Upper lobe of left lung (tissue), 6 donors: Measurements from ENCODE around the gene BICDL2. TPM values are rescaled to one million over a fixed set of nuclear protein-coding genes. Genes with fewer than 3 reads are reported as not detected.

Experiments used
- ATAC-seq, 2 donors: fragments of 200-7000 bp; cut with Tn5 transposase; one replicate each; pipeline ENCODE4 v1.9.1; 2022; ENCODE audit warnings: mild to moderate bottlenecking in 2 of 2, moderate library complexity in 2 of 2; ENCODE audit not compliant: low FRiP score in 2 of 2
- DNase-seq, 2 donors: peaks; one replicate each; pipeline ENCODE4 v3.0.0-alpha.2; 2019 to 2020
- H3K27ac ChIP-seq, 4 donors: fragments of 200-600 bp; sonication (generic); one replicate each; pipeline ENCODE4 v1.5.1; 2016 to 2019
- H3K27me3 ChIP-seq, 4 donors: fragments of 200-600 bp; sonication (generic); one replicate each; pipeline ENCODE4 v1.5.1; 2017 to 2019
- H3K36me3 ChIP-seq, 4 donors: fragments of 200-600 bp; sonication (generic); one replicate each; pipeline ENCODE4 v1.5.1; 2016 to 2019
- H3K4me1 ChIP-seq, 4 donors: fragments of 200-600 bp; sonication (generic); one replicate each; pipeline ENCODE4 v1.5.1; 2018 to 2019
- H3K4me3 ChIP-seq, 4 donors: fragments of 200-600 bp; sonication (generic); one replicate each; pipeline ENCODE4 v1.5.1; 2017 to 2019; ENCODE audit warnings: mild to moderate bottlenecking in 2 of 4, moderate library complexity in 1 of 4
- H3K9me3 ChIP-seq, 4 donors: fragments of 200-600 bp; sonication (generic); one replicate each; pipeline ENCODE4 v1.5.1; 2018 to 2019
- CTCF ChIP-seq, 6 experiments: fragments of 450-650 bp in 4 of 6; fragments of 200-600 bp in 2 of 6; sonication (generic) in 2 of 6; IDR thresholded peaks; one replicate each; pipeline ENCODE4 v1.5.1; 2016 to 2019; ENCODE audit warnings: antibody characterized with exemption in 6 of 6
- EP300 ChIP-seq, 4 donors: sonication (generic); formaldehyde crosslinking; IDR thresholded peaks; one replicate each; pipeline ENCODE4 v1.5.1; 2017; ENCODE audit warnings: antibody characterized with exemption in 4 of 4, control low read depth in 2 of 4
- POLR2A ChIP-seq, 4 donors: fragments of 450-650 bp; IDR thresholded peaks; one replicate each; pipeline ENCODE4 v1.5.1; 2016 to 2017; ENCODE audit warnings: antibody characterized with exemption in 4 of 4, mild to moderate bottlenecking in 2 of 4
- POLR2AphosphoS5 ChIP-seq, 2 donors: sonication (generic); formaldehyde crosslinking; IDR thresholded peaks; one replicate each; pipeline ENCODE4 v1.5.1; 2017; ENCODE audit warnings: antibody characterized with exemption in 2 of 2
- WGBS, 2 donors: methylation state at CpG; one replicate each; pipeline ENCODE4 v1.1.5; 2017 to 2018; 5-methylcytosine and 5-hydroxymethylcytosine counted together
- total RNA-seq, 6 donors: library from RNA; depleted of rRNA in 4 of 6; stranded (reverse); fragments of >200 nt in 4 of 6; gene quantifications; one replicate each; pipeline versions ENCODE4 v1.1.0 to v1.2.1, GENCODE V29; 2016 to 2021
- donor health status: DM: no; HTN: no; CAD: no; lungs with moderate emphysema.
- donor health status: DM: no; HTN: yes; CAD: no; lungs with severe emphysema.

The BICDL2 gene
- total RNA-seq, 6 donors from 2014 or later: 18.5 to 98.5 (median 35.0) TPM

- 0 to 1% methylated on average over 10 to 51 of the region's 69 CpGs for WGBS, 2 donors
- peak in 2 of 6 experiments; percentile 19 to 20 for TF ChIP-seq CTCF (IDR thresholded peaks at IDR 0.05)
- peak in 1 of 4 donors; percentile 42 for TF ChIP-seq EP300 (IDR thresholded peaks at IDR 0.05)
- TF ChIP-seq POLR2A (IDR thresholded peaks at IDR 0.05): peak in 2 of 4 donors; percentile 62 to 85
- peak; percentile 91 to 92 for TF ChIP-seq POLR2AphosphoS5 (IDR thresholded peaks at IDR 0.05)
Observed at GRCh38 chr16:3023669-3024478, 12.9 kb downstream of the BICDL2 start, which contains the start of the genes HCFC1R1 and THOC6. TSS of gene HCFC1R1 (minus strand) at chr16:3023942. CDS start at chr16:3023941, 1 bp downstream. TSS of gene THOC6 (plus strand) at chr16:3024035. CDS start at chr16:3024327, 292 bp downstream.

GRCh38 chr16:3023415-3023668 lies 13.4 kb downstream of the BICDL2 start:
- H3K4me1 ChIP-seq: peaks cover 43 to 74% (median 52%) of the 10 kb centered on the region in 4 donors
- H3K36me3 ChIP-seq: peaks cover 3 to 23% (median 20%) of the 10 kb centered on the region in 4 donors
- no peaks in the 10 kb centered on the region for H3K9me3 ChIP-seq
- WGBS, 2 donors: 34 to 80% methylated on average over 2 to 6 of the region's 6 CpGs
- TF ChIP-seq POLR2A (IDR thresholded peaks at IDR 0.05) (no peak), POLR2AphosphoS5 (IDR thresholded peaks at IDR 0.05) (no peak), CTCF (IDR thresholded peaks at IDR 0.05) (no peak), EP300 (IDR thresholded peaks at IDR 0.05) (no peak)
- H3K27ac ChIP-seq: peak overlapping the region; percentile 94 to 97 (median 97)
- no peaks in the 10 kb centered on the region for H3K27me3 ChIP-seq
- H3K4me3 ChIP-seq: peak overlapping the region; percentile 57 to 91 (median 69)
- DNase-seq: no peak
- peak in 1 of 2 donors; percentile 0 for ATAC-seq

More at GRCh38 chr16:3023669-3024478, 12.9 kb downstream of the BICDL2 start, which contains the start of the genes HCFC1R1 and THOC6:
- H3K36me3 ChIP-seq: peaks cover 3 to 23% (median 20%) of the 10 kb centered on the region in 4 donors
- H3K4me1 ChIP-seq: peaks cover 40 to 75% (median 57%) of the 10 kb centered on the region in 4 donors
- H3K27ac ChIP-seq: peak within 1 kb of the TSS; percentile 94 to 97 (median 97)
- DNase-seq: peak; percentile 97 to 99
- no peaks in the 10 kb centered on the region for H3K27me3 ChIP-seq
- peak within 1 kb of the TSS; percentile 57 to 91 (median 69) for H3K4me3 ChIP-seq
- peak; percentile 77 to 90 for ATAC-seq
- no peaks in the 10 kb centered on the region for H3K9me3 ChIP-seq

GRCh38 chr16:3022684-3023414 lies 13.9 kb downstream of the BICDL2 start:
- 57 to 71% methylated on average over 5 to 8 of the region's 8 CpGs for WGBS, 2 donors
- DNase-seq (no peak), ATAC-seq (no peak)
- no peak for TF ChIP-seq CTCF (IDR thresholded peaks at IDR 0.05)
- TF ChIP-seq POLR2AphosphoS5 (IDR thresholded peaks at IDR 0.05): no peak
- no peak for TF ChIP-seq EP300 (IDR thresholded peaks at IDR 0.05)
- TF ChIP-seq POLR2A (IDR thresholded peaks at IDR 0.05): no peak
- Histone ChIP-seq H3K27ac (peak overlapping the region; percentile 94 to 97 (median 97)), H3K36me3 (peaks cover 3 to 23% (median 20%) of the 10 kb centered on the region in 4 donors), H3K4me3 (peak overlapping the region; percentile 57 to 91 (median 69)), H3K9me3 (no peaks in the 10 kb centered on the region), H3K4me1 (peaks cover 45 to 73% (median 53%) of the 10 kb centered on the region in 4 donors), H3K27me3 (peaks cover 0 to 4% (median 1%) of the 10 kb centered on the region in 4 donors)

- TF ChIP-seq POLR2AphosphoS5 (IDR thresholded peaks at IDR 0.05): peak; percentile 60 to 81
- peak in 1 of 4 donors; percentile 67 for TF ChIP-seq EP300 (IDR thresholded peaks at IDR 0.05)
- peak in 1 of 4 donors; percentile 11 for TF ChIP-seq POLR2A (IDR thresholded peaks at IDR 0.05)
- TF ChIP-seq CTCF (IDR thresholded peaks at IDR 0.05): no peak
- Histone ChIP-seq H3K27ac (peak overlapping the region; percentile 94 to 97 (median 97)), H3K4me3 (peak overlapping the region in 3 of 4 donors; percentile 62 to 76 (median 69)), H3K36me3 (peaks cover 3 to 21% (median 16%) of the 10 kb centered on the region in 4 donors), H3K27me3 (peaks cover 0 to 9% (median 3%) of the 10 kb centered on the region in 4 donors), H3K9me3 (no peaks in the 10 kb centered on the region), H3K4me1 (peaks cover 45 to 72% (median 53%) of the 10 kb centered on the region in 4 donors)
- ATAC-seq (peak; percentile 72 to 78), DNase-seq (peak; percentile 94 to 95)
- WGBS, 2 donors: 23 to 24% methylated on average over 6 to 8 of the region's 8 CpGs
Observed at GRCh38 chr16:3022208-3022683, 14.5 kb downstream of the BICDL2 start.
